ENCODE measurements around the gene BAZ2B. TPM values are rescaled to one million over a fixed set of nuclear protein-coding genes. Genes with fewer than 3 reads are reported as not detected.
A peak's percentile ranks its signal among the peaks of the same experiment; 100 is the strongest.

The BAZ2B gene
- total RNA-seq, 6 experiments from 2014 or later = 18.0 to 32.8 (median 24.2) TPM

GRCh38 chr2:159506202-159506601 is 110.1 kb downstream of the BAZ2B start:
- Histone ChIP-seq H3K36me3 (no peaks in the 10 kb centered on the region), H3K4me3 (no peak overlapping the region), H3K27me3 (no peaks in the 10 kb centered on the region), H3K9me3 (no peaks in the 10 kb centered on the region), H3K4me1 (peaks cover 0 to 6% (median 0%) of the 10 kb centered on the region in 4 donors), H3K27ac (peak overlapping the region in 1 of 3 donors; percentile 18)
- intact Hi-C loops (cut with DNase I) = no loop called here
- peak; percentile 30 to 52 (median 46) for ATAC-seq
- no peak for DNase-seq
- 95% methylated on average over 3 of the region's 3 CpGs for WGBS (ENCODE audit: insufficient coverage, low coverage, low lambda C conversion rate, missing lambda C conversion rate)
- TF ChIP-seq CTCF (IDR thresholded peaks at IDR 0.05) = no peak
- no peak for TF ChIP-seq POLR2A (IDR thresholded peaks at IDR 0.05)

- Histone ChIP-seq H3K4me3 (no peak overlapping the region), H3K4me1 (peaks cover 0 to 6% (median 0%) of the 10 kb centered on the region in 4 donors), H3K9me3 (no peaks in the 10 kb centered on the region), H3K36me3 (no peaks in the 10 kb centered on the region), H3K27me3 (no peaks in the 10 kb centered on the region), H3K27ac (no peak overlapping the region)
- intact Hi-C loops (cut with DNase I) = no loop called here
- no peak for DNase-seq
- ATAC-seq = no peak
- TF ChIP-seq CTCF (IDR thresholded peaks at IDR 0.05) (no peak), POLR2A (IDR thresholded peaks at IDR 0.05) (no peak)
- 93% methylated on average over 1 of the region's 1 CpG for WGBS (ENCODE audit: insufficient coverage, low coverage, low lambda C conversion rate, missing lambda C conversion rate)
These were observed 111.2 kb downstream of the BAZ2B start for GRCh38 chr2:159505196-159505595.

GRCh38 chr2:159501743-159502142 is 114.6 kb downstream of the BAZ2B start:
- WGBS (ENCODE audit: insufficient coverage, low coverage, low lambda C conversion rate, missing lambda C conversion rate) = 100% methylated on average over 1 of the region's 1 CpG
- Histone ChIP-seq H3K9me3 (no peaks in the 10 kb centered on the region), H3K27ac (no peak overlapping the region), H3K4me1 (peaks cover 0 to 6% (median 0%) of the 10 kb centered on the region in 4 donors), H3K27me3 (no peaks in the 10 kb centered on the region), H3K4me3 (no peak overlapping the region), H3K36me3 (no peaks in the 10 kb centered on the region)
- TF ChIP-seq POLR2A (IDR thresholded peaks at IDR 0.05) (no peak), CTCF (IDR thresholded peaks at IDR 0.05) (no peak)
- DNase-seq (no peak), ATAC-seq (no peak)
- intact Hi-C loops (cut with DNase I) = no loop called here

GRCh38 chr2:159497847-159498246 is 118.5 kb downstream of the BAZ2B start:
- no peak for TF ChIP-seq CTCF (IDR thresholded peaks at IDR 0.05)
- TF ChIP-seq POLR2A (IDR thresholded peaks at IDR 0.05) = no peak
- Histone ChIP-seq H3K27ac (no peak overlapping the region), H3K4me1 (no peaks in the 10 kb centered on the region), H3K4me3 (no peak overlapping the region), H3K27me3 (no peaks in the 10 kb centered on the region), H3K36me3 (no peaks in the 10 kb centered on the region), H3K9me3 (no peaks in the 10 kb centered on the region)
- ATAC-seq = no peak
- intact Hi-C loops (cut with DNase I) = no loop called here
- 97% methylated on average over 2 of the region's 2 CpGs for WGBS (ENCODE audit: insufficient coverage, low coverage, low lambda C conversion rate, missing lambda C conversion rate)
- no peak for DNase-seq

GRCh38 chr2:159497256-159497655 is 119.1 kb downstream of the BAZ2B start:
- no peaks in the 10 kb centered on the region for H3K27me3 ChIP-seq
- DNase-seq (no peak), ATAC-seq (peak; percentile 81 to 100 (median 94))
- no peaks in the 10 kb centered on the region for H3K36me3 ChIP-seq
- intact Hi-C loops (cut with DNase I) = no loop called here
- H3K4me3 ChIP-seq = no peak overlapping the region
- no peaks in the 10 kb centered on the region for H3K9me3 ChIP-seq
- H3K4me1 ChIP-seq = no peaks in the 10 kb centered on the region
- H3K27ac ChIP-seq = no peak overlapping the region
- TF ChIP-seq CTCF (IDR thresholded peaks at IDR 0.05) (no peak), POLR2A (IDR thresholded peaks at IDR 0.05) (no peak)

All from right lobe of liver (tissue), 6 donors.